SJCRH30 (cell line): ENCODE measurements around the gene CYGB. TPM values are rescaled to one million over a fixed set of nuclear protein-coding genes. Genes with fewer than 3 reads are reported as not detected.
A peak's percentile ranks its signal among the peaks of the same experiment; 100 is the strongest.
"Not testable (repeated sequence)": the region's sequence is repeated elsewhere in the genome, so short reads cannot be mapped to it uniquely, and the experiment has no call there.

Source experiments
- DNase-seq, 2 experiments: peaks; one replicate each; pipeline ENCODE4 v3.0.0-alpha.2; 2015 to 2020
- H3K27ac ChIP-seq: fragments of 250-450 bp; sonication (Bioruptor Pico); 2 replicates; pipeline ENCODE4 v1.5.1; 2020; ENCODE audit warnings: mild to moderate bottlenecking, moderate library complexity
- H3K27me3 ChIP-seq: fragments of 250-450 bp; sonication (Bioruptor Pico); 2 replicates; pipeline ENCODE4 v1.5.1; 2020; ENCODE audit warnings: mild to moderate bottlenecking, moderate library complexity
- H3K36me3 ChIP-seq: fragments of 250-450 bp; sonication (Bioruptor Pico); 2 replicates; pipeline ENCODE4 v1.5.1; 2020; ENCODE audit warnings: mild to moderate bottlenecking, moderate library complexity
- H3K4me1 ChIP-seq: fragments of 250-450 bp; sonication (Bioruptor Pico); 2 replicates; pipeline ENCODE4 v1.5.1; 2020; ENCODE audit warnings: mild to moderate bottlenecking, moderate library complexity
- H3K4me3 ChIP-seq: fragments of 250-450 bp; sonication (Bioruptor Pico); 2 replicates; pipeline ENCODE4 v1.5.1; 2020; ENCODE audit warnings: mild to moderate bottlenecking, moderate library complexity
- H3K9me3 ChIP-seq: fragments of 250-450 bp; sonication (Bioruptor Pico); replicated peaks from 2 replicates; pipeline ENCODE4 v1.5.1; 2020; ENCODE audit warnings: mild to moderate bottlenecking, moderate library complexity
- total RNA-seq: library from RNA; depleted of rRNA; stranded (reverse); fragments of >200 nt; shearing (Covaris generic); gene quantifications from 2 replicates; pipeline ENCODE4 v1.2.3, GENCODE V29; 2014

Gene CYGB
- total RNA-seq, 1 experiment from 2014 or later = not detected

GRCh38 chr17:76540381-76541300 is 3.1 kb upstream of the CYGB start:
- no peaks in the 10 kb centered on the region for H3K36me3 ChIP-seq
- H3K4me1 ChIP-seq = peaks cover 44% of the 10 kb centered on the region
- H3K9me3 ChIP-seq = no peaks in the 10 kb centered on the region
- H3K4me3 ChIP-seq = peak overlapping the region; percentile 45
- H3K27ac ChIP-seq = peak overlapping the region; percentile 1; the same call in 1 of the 2 replicates
- H3K27me3 ChIP-seq = no peaks in the 10 kb centered on the region
- DNase-seq = peak; percentile 99 to 100

- H3K9me3 ChIP-seq = no peaks in the 10 kb centered on the region
- H3K27me3 ChIP-seq = no peaks in the 10 kb centered on the region
- peak within 1 kb of the TSS; percentile 45 for H3K4me3 ChIP-seq
- DNase-seq = no peak
- no peaks in the 10 kb centered on the region for H3K36me3 ChIP-seq
- H3K4me1 ChIP-seq = peaks cover 40% of the 10 kb centered on the region
- H3K27ac ChIP-seq = peak within 1 kb of the TSS; percentile 39
Observed at GRCh38 chr17:76539631-76540271, 2.2 kb upstream of the CYGB start, which contains the start of gene PRCD. Gene PRCD (plus strand): TSS chr17:76540044. CDS start chr17:76540142, 98 bp downstream.

GRCh38 chr17:76538941-76539570 is 1.5 kb upstream of the CYGB start:
- Histone ChIP-seq H3K4me3 (no peak overlapping the region), H3K27me3 (no peaks in the 10 kb centered on the region), H3K9me3 (no peaks in the 10 kb centered on the region), H3K36me3 (no peaks in the 10 kb centered on the region), H3K4me1 (peaks cover 40% of the 10 kb centered on the region), H3K27ac (peak overlapping the region; percentile 39)
- DNase-seq = peak in 1 of 2 experiments; percentile 57

GRCh38 chr17:76538281-76538931 is 897 bp upstream of the CYGB start:
- Histone ChIP-seq H3K36me3 (no peaks in the 10 kb centered on the region), H3K4me1 (peaks cover 36% of the 10 kb centered on the region), H3K27ac (peak overlapping the region; percentile 39), H3K4me3 (no peak overlapping the region), H3K9me3 (no peaks in the 10 kb centered on the region), H3K27me3 (no peaks in the 10 kb centered on the region)
- DNase-seq = no peak

- Histone ChIP-seq H3K4me3 (no peak overlapping the region), H3K9me3 (no peaks in the 10 kb centered on the region), H3K4me1 (peaks cover 29% of the 10 kb centered on the region), H3K27me3 (no peaks in the 10 kb centered on the region), H3K36me3 (no peaks in the 10 kb centered on the region), H3K27ac (no peak overlapping the region)
- DNase-seq = no peak
Observed at GRCh38 chr17:76537288-76537577, 276 bp downstream of the CYGB start.

- H3K4me3 ChIP-seq = no peak overlapping the region
Observed at GRCh38 chr17:76536511-76537287, 810 bp downstream of the CYGB start.

GRCh38 chr17:76535788-76536510 is 1.6 kb downstream of the CYGB start:
- DNase-seq = no peak
- no peaks in the 10 kb centered on the region for H3K27me3 ChIP-seq
- peaks cover 22% of the 10 kb centered on the region for H3K4me1 ChIP-seq
- no peaks in the 10 kb centered on the region for H3K9me3 ChIP-seq
- H3K36me3 ChIP-seq = no peaks in the 10 kb centered on the region
- H3K4me3 ChIP-seq = no peak overlapping the region
- no peak overlapping the region for H3K27ac ChIP-seq

More at GRCh38 chr17:76536511-76537287, 810 bp downstream of the CYGB start:
- Histone ChIP-seq H3K9me3 (no peaks in the 10 kb centered on the region), H3K27ac (no peak overlapping the region), H3K27me3 (no peaks in the 10 kb centered on the region), H3K36me3 (no peaks in the 10 kb centered on the region), H3K4me1 (peaks cover 26% of the 10 kb centered on the region)
- DNase-seq = no peak

GRCh38 chr17:76534831-76535732 is 2.4 kb downstream of the CYGB start:
- no peak for DNase-seq
- no peaks in the 10 kb centered on the region for H3K9me3 ChIP-seq
- H3K4me1 ChIP-seq = peaks cover 27% of the 10 kb centered on the region
- no peaks in the 10 kb centered on the region for H3K36me3 ChIP-seq
- H3K27ac ChIP-seq = no peak overlapping the region
- no peaks in the 10 kb centered on the region for H3K27me3 ChIP-seq
- H3K4me3 ChIP-seq = no peak overlapping the region

- H3K4me3 ChIP-seq, H3K9me3 ChIP-seq, H3K36me3 ChIP-seq, H3K27ac ChIP-seq, H3K27me3 ChIP-seq, DNase-seq: not testable (repeated sequence)
- H3K4me1 ChIP-seq = peaks cover 27% of the 10 kb centered on the region
Observed at GRCh38 chr17:76533640-76534359, 3.7 kb downstream of the CYGB start.

- Histone ChIP-seq H3K9me3 (no peaks in the 10 kb centered on the region), H3K27ac (no peak overlapping the region), H3K27me3 (no peaks in the 10 kb centered on the region), H3K36me3 (no peaks in the 10 kb centered on the region), H3K4me1 (peaks cover 30% of the 10 kb centered on the region), H3K4me3 (no peak overlapping the region)
- DNase-seq = no peak
Observed at GRCh38 chr17:76532072-76532651, 5.3 kb downstream of the CYGB start.

- H3K4me3 ChIP-seq = no peak overlapping the region
- no peaks in the 10 kb centered on the region for H3K9me3 ChIP-seq
- H3K36me3 ChIP-seq = no peaks in the 10 kb centered on the region
- no peak overlapping the region for H3K27ac ChIP-seq
- H3K27me3 ChIP-seq = no peaks in the 10 kb centered on the region
- peaks cover 30% of the 10 kb centered on the region for H3K4me1 ChIP-seq
- DNase-seq = no peak
Observed at GRCh38 chr17:76531486-76532038, 5.9 kb downstream of the CYGB start.
